Lung (tissue), 12 donors: ENCODE data around the gene MAP3K14. TPM values are rescaled to one million over a fixed set of nuclear protein-coding genes. Genes with fewer than 3 reads are reported as not detected.

Experiments
- ATAC-seq: fragments of 200-7000 bp; cut with Tn5 transposase; one replicate; pipeline ENCODE4 v1.9.1; 2020; ENCODE audit warnings: moderate number of reproducible peaks; ENCODE audit not compliant: insufficient read depth, low FRiP score
- DNase-seq, 3 donors: peaks; one replicate each; pipeline ENCODE4 v3.0.0-alpha.2; 2013 to 2017
- H3K27ac ChIP-seq, 2 donors: one replicate each; pipeline ENCODE4 v1.5.1; 2013; ENCODE audit warnings: mild to moderate bottlenecking in 2 of 2, moderate library complexity in 2 of 2, control low read depth in 1 of 2, inconsistent platforms in 1 of 2, low read depth in 1 of 2, low read length in 1 of 2
- H3K27me3 ChIP-seq, 3 donors: one replicate each; pipeline ENCODE4 v1.5.1; 2013; ENCODE audit warnings: low read length in 2 of 3; ENCODE audit not compliant: control insufficient read depth in 3 of 3, insufficient read depth in 3 of 3
- H3K36me3 ChIP-seq, 4 donors: one replicate each; pipeline ENCODE4 v1.5.1; 2013; ENCODE audit warnings: low read length in 4 of 4, mild to moderate bottlenecking in 1 of 4, moderate library complexity in 1 of 4; ENCODE audit not compliant: control insufficient read depth in 4 of 4, insufficient read depth in 4 of 4
- H3K4me1 ChIP-seq, 5 donors: one replicate each; pipeline ENCODE4 v1.5.1; 2013; ENCODE audit warnings: low read length in 5 of 5, mild to moderate bottlenecking in 2 of 5, moderate library complexity in 1 of 5; ENCODE audit not compliant: control insufficient read depth in 5 of 5, insufficient read depth in 5 of 5
- H3K4me3 ChIP-seq: one replicate; pipeline ENCODE4 v1.5.1; 2013; ENCODE audit warnings: mild to moderate bottlenecking, control low read depth, moderate library complexity
- H3K9ac ChIP-seq, 2 donors: one replicate each; pipeline ENCODE4 v1.5.1; 2013; ENCODE audit warnings: low read length in 2 of 2, control low read depth in 1 of 2; ENCODE audit not compliant: insufficient read depth in 1 of 2
- H3K9me3 ChIP-seq, 4 donors: one replicate each; pipeline ENCODE4 v1.5.1; 2013; ENCODE audit warnings: low read length in 3 of 4, mild to moderate bottlenecking in 1 of 4, moderate library complexity in 1 of 4; ENCODE audit not compliant: control insufficient read depth in 4 of 4, insufficient read depth in 3 of 4
- WGBS, 2 donors: extraction: QIAGEN DNeasy Blood & Tissue Kit; methylation state at CpG; one replicate each; pipeline ENCODE4 v1.1.7; 2013; 5-methylcytosine and 5-hydroxymethylcytosine counted together
- polyA plus RNA-seq, 2 donors: library from polyadenylated mRNA; stranded (reverse); fragments of 200-250 nt; gene quantifications; one replicate each; pipeline ENCODE4 v1.2.1, GENCODE V29; 2013
- total RNA-seq, 2 donors: library from RNA; depleted of rRNA in 1 of 2; stranded (reverse); fragments of >200 nt in 1 of 2; gene quantifications; one replicate each; pipeline ENCODE4 v1.2.1, GENCODE V29; 2014 to 2021
- TF ChIP-seq, protein P1 (sequence below): IDR thresholded peaks from 2 replicates; pipeline ENCODE4 v1.5.1; 2012; ENCODE audit warnings: mild to moderate bottlenecking; ENCODE audit errors: control extremely low read depth, extremely low read depth
- donor health status: control.
- donor health status: control.
- donor health status: Bipolar disorder and iron deficiency.
- donor health status: healthy.
- donor health status: DM: yes; HTN: yes; CAD: no.

MAP3K14 gene
- total and polyA plus RNA-seq, 4 donors = 5.9 to 13.5 (median 7.8) TPM

DNA sequence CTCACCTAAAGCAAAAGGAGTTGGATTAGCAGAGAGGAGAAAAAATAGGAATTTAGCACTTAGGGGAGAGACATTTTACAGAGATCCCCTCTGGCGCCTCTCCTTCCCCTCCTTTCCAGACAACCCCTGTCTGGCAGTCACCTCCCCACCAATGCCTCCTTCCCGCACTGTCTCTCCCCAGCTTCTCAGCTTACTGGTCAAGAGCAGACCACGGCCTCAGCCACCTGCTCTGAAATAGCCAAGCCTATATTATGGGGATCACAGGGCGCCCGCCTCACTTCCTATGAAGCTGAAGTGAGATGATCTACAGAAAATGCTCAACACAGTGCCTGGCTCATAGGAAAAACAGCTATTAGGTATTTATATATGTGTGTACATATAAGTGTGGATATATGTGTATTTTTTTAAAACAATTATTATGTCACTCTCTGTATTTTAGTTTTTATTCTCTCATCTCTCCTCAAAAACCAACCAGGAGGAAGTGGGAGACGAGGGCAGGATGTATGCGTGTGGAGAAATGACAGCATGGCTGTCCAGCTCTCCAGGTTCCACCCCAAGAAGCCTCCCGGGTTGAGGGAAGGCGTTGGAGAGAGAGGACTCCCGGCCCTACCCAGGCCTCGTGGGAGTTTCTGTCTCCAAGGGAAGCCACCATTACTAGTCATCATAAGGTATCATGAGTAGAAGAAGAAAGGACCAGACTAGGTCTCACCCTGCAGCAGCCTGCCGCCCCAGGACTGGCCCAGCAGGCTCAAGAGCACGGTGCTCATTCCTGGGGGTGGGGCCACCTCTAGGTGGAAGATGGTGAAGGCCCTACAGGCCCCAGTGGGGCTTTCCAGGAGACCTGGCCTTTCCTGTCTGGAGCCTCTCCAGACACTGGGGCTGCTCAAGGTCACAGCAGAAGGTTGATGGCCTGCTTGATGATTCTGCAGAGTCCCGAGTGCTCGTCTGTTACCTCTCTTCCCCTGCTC is 27.2 kb downstream of the MAP3K14 start:
- WGBS, 2 donors = 69 to 76% methylated on average over 15 of the region's 15 CpGs
- no peaks in the 10 kb centered on the region for H3K9me3 ChIP-seq
- no peak for DNase-seq
- H3K4me1 ChIP-seq = peaks cover 14 to 31% (median 22%) of the 10 kb centered on the region in 5 donors
- H3K4me3 ChIP-seq = no peak overlapping the region
- TF ChIP-seq, protein P1, sequence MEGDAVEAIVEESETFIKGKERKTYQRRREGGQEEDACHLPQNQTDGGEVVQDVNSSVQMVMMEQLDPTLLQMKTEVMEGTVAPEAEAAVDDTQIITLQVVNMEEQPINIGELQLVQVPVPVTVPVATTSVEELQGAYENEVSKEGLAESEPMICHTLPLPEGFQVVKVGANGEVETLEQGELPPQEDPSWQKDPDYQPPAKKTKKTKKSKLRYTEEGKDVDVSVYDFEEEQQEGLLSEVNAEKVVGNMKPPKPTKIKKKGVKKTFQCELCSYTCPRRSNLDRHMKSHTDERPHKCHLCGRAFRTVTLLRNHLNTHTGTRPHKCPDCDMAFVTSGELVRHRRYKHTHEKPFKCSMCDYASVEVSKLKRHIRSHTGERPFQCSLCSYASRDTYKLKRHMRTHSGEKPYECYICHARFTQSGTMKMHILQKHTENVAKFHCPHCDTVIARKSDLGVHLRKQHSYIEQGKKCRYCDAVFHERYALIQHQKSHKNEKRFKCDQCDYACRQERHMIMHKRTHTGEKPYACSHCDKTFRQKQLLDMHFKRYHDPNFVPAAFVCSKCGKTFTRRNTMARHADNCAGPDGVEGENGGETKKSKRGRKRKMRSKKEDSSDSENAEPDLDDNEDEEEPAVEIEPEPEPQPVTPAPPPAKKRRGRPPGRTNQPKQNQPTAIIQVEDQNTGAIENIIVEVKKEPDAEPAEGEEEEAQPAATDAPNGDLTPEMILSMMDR = no peak
- H3K27me3 ChIP-seq = no peaks in the 10 kb centered on the region
- H3K36me3 ChIP-seq = peaks cover 3 to 33% (median 15%) of the 10 kb centered on the region in 4 donors
- ATAC-seq = no peak
- peak overlapping the region; percentile 54 to 75 for H3K27ac ChIP-seq
- H3K9ac ChIP-seq = no peak overlapping the region

DNA sequence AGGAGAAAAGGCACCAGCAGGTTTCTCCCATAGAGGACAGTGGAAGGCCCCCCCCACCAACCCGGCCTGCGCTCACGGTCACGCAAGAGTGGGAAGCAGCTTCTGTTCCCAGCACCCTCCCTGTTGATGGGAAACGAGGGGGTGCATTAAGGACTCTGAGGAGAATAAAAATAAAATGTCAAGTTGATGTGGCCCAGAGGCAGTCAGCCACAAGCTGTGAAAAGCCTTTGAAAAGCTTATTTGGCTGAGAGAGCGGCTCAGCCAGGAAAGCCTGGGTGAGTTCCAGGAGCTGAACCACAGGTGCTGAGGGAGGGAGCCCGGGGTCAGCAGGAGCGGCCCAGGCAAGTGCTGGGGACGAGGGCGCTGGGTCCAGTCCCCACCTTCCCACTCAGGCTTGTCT is 28.0 kb downstream of the MAP3K14 start:
- ATAC-seq (no peak), DNase-seq (no peak)
- no peak overlapping the region for H3K9ac ChIP-seq
- H3K27ac ChIP-seq = peak overlapping the region; percentile 42 to 75
- peaks cover 14 to 27% (median 15%) of the 10 kb centered on the region in 5 donors for H3K4me1 ChIP-seq
- H3K9me3 ChIP-seq = no peaks in the 10 kb centered on the region
- no peak overlapping the region for H3K4me3 ChIP-seq
- H3K27me3 ChIP-seq = no peaks in the 10 kb centered on the region
- WGBS, 2 donors = 66 to 86% methylated on average over 10 of the region's 10 CpGs
- TF ChIP-seq, protein P1 = no peak
- H3K36me3 ChIP-seq = peaks cover 3 to 40% (median 20%) of the 10 kb centered on the region in 4 donors

DNA sequence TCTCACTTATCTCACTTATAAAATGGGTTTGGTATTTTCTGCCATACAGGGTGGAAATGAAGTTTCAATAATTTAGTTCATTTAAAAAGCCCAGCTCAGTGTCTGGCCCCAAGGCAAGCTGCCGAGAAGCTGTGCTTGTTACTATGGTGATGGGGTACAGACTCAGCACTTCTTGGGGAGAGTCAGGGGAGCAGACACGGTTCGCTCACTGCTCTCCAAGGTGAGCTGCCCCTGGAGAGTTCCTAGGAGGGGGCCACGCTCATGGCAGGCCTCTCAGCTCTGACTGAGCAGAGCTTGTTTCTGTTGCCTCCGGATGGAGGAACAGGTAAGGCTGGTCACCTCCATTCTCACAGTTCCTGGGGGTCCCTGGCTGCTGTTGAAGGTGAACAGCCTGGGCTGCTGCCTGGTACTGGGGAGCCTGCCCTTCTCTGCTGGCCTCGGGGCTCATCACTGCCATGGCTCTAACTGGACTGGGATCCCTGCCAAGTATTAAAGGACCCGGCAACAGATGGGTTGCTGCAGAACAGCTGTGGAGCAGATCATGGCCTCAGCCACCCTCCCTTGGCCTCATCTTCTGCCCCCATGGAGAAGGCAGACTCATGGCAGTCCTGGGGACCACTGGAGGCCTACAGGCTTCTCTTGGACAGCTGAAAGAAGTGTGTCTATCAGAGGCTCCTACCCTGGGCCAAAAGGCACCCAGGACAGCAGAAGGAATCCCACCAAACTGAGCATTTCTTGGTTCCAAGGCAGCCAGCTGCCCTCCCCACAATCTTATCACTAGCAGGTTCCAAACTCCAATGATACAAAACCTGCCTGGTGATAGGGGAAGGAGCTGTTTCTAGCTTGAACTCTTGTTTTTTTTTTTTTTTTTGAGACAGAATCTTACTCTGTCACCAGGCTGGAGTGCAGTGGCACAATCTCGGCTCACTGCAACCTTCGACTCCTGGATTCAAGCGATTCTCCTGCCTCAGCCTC is 29.0 kb downstream of the MAP3K14 start:
- 75 to 82% methylated on average over 10 of the region's 10 CpGs for WGBS, 2 donors
- no peaks in the 10 kb centered on the region for H3K27me3 ChIP-seq
- H3K9me3 ChIP-seq = no peaks in the 10 kb centered on the region
- H3K9ac ChIP-seq = no peak overlapping the region
- DNase-seq (peak in 1 of 3 donors; percentile 40), ATAC-seq (no peak)
- H3K27ac ChIP-seq = peak overlapping the region; percentile 33 to 75
- H3K36me3 ChIP-seq = peaks cover 3 to 49% (median 26%) of the 10 kb centered on the region in 4 donors
- H3K4me3 ChIP-seq = no peak overlapping the region
- H3K4me1 ChIP-seq = peaks cover 7 to 23% (median 12%) of the 10 kb centered on the region in 5 donors
- TF ChIP-seq, protein P1 = no peak
